ENCODE measurements around the gene PRKCZ.

PRKCZ gene

GRCh38 chr1:2067981-2068380, 17.8 kb downstream of the PRKCZ start:
- Histone ChIP-seq H2BK12ac (ENCODE audit: low read length) (no peak overlapping the region), H2BK5ac (ENCODE audit: low read length) (no peak overlapping the region), H2AK5ac (ENCODE audit: low read depth, low read length) (no peak overlapping the region), H2BK15ac (ENCODE audit: low read length) (no peak overlapping the region), H3K27ac (replicated peaks; ENCODE audit: low read length) (no peak overlapping the region), H3K4me2 (ENCODE audit: insufficient read depth, low read length, poor library complexity, severe bottlenecking) (no peak overlapping the region), H2AFZ (ENCODE audit: low read length) (no peak overlapping the region), H3K36me3 (replicated peaks in 1 of 2; ENCODE audit: control insufficient read depth in 2 of 2, insufficient read depth in 2 of 2, low read length in 2 of 2) (peaks cover 0 to 2% of the 10 kb centered on the region in 2 donors), H3K4me3 (ENCODE audit: low read length in 2 of 2) (no peak overlapping the region), H3K9me3 (replicated peaks in 1 of 2; ENCODE audit: control insufficient read depth in 2 of 2, insufficient read depth in 1 of 2, low read depth in 1 of 2, low read length in 2 of 2) (peaks cover 3 to 8% of the 10 kb centered on the region in 2 donors), H3K4ac (ENCODE audit: low read length) (no peak overlapping the region), H3K79me1 (ENCODE audit: low read depth, low read length) (peaks cover 9% of the 10 kb centered on the region), H4K8ac (ENCODE audit: low read depth, low read length) (no peak overlapping the region), H3K18ac (ENCODE audit: low read length) (no peak overlapping the region), H2BK120ac (ENCODE audit: low read depth, low read length) (no peak overlapping the region), H3K27me3 (ENCODE audit: control insufficient read depth in 3 of 3, insufficient read depth in 3 of 3, low read depth in 1 of 3, low read length in 3 of 3) (peaks cover 0 to 23% (median 0%) of the 10 kb centered on the region in 3 experiments), H3K9ac (ENCODE audit: low read depth, low read length, poor library complexity) (peak overlapping the region; percentile 72), H4K91ac (ENCODE audit: low read depth, low read length, poor library complexity) (no peak overlapping the region), H3K14ac (ENCODE audit: low read length) (peak overlapping the region; percentile 23), H3K23ac (ENCODE audit: low read depth, low read length, poor library complexity) (peak overlapping the region; percentile 48), H3K4me1 (ENCODE audit: control insufficient read depth in 2 of 2, insufficient read depth in 1 of 2, low read depth in 1 of 2, low read length in 2 of 2) (peaks cover 0 to 5% of the 10 kb centered on the region in 2 donors)
- no CpG with 5 or more reads among the region's 17 CpGs for WGBS, 2 donors (ENCODE audit: extremely low coverage in 2 of 2, insufficient read length in 2 of 2, insufficient replicate concordance in 1 of 2)
- no peak for DNase-seq (ENCODE audit: low spot score)

GRCh38 chr1:2068951-2069350, 18.7 kb downstream of the PRKCZ start:
- Histone ChIP-seq H2BK12ac (ENCODE audit: low read length) (no peak overlapping the region), H2AFZ (ENCODE audit: low read length) (no peak overlapping the region), H3K36me3 (replicated peaks in 1 of 2; ENCODE audit: control insufficient read depth in 2 of 2, insufficient read depth in 2 of 2, low read length in 2 of 2) (peaks cover 0 to 2% of the 10 kb centered on the region in 2 donors), H3K27ac (replicated peaks; ENCODE audit: low read length) (no peak overlapping the region), H3K9me3 (replicated peaks in 1 of 2; ENCODE audit: control insufficient read depth in 2 of 2, insufficient read depth in 1 of 2, low read depth in 1 of 2, low read length in 2 of 2) (peaks cover 3 to 8% of the 10 kb centered on the region in 2 donors), H2BK120ac (ENCODE audit: low read depth, low read length) (no peak overlapping the region), H3K23ac (ENCODE audit: low read depth, low read length, poor library complexity) (no peak overlapping the region), H3K9ac (ENCODE audit: low read depth, low read length, poor library complexity) (no peak overlapping the region), H3K27me3 (ENCODE audit: control insufficient read depth in 3 of 3, insufficient read depth in 3 of 3, low read depth in 1 of 3, low read length in 3 of 3) (peaks cover 0 to 31% (median 0%) of the 10 kb centered on the region in 3 experiments), H3K79me1 (ENCODE audit: low read depth, low read length) (peaks cover 9% of the 10 kb centered on the region), H3K4me3 (ENCODE audit: low read length in 2 of 2) (peak overlapping the region in 1 of 2 donors; percentile 13), H3K14ac (ENCODE audit: low read length) (no peak overlapping the region), H2BK5ac (ENCODE audit: low read length) (no peak overlapping the region), H2BK15ac (ENCODE audit: low read length) (no peak overlapping the region), H3K4ac (ENCODE audit: low read length) (no peak overlapping the region), H4K91ac (ENCODE audit: low read depth, low read length, poor library complexity) (no peak overlapping the region), H3K18ac (ENCODE audit: low read length) (no peak overlapping the region), H3K4me2 (ENCODE audit: insufficient read depth, low read length, poor library complexity, severe bottlenecking) (no peak overlapping the region), H3K4me1 (ENCODE audit: control insufficient read depth in 2 of 2, insufficient read depth in 1 of 2, low read depth in 1 of 2, low read length in 2 of 2) (peaks cover 7 to 13% of the 10 kb centered on the region in 2 donors), H4K8ac (ENCODE audit: low read depth, low read length) (no peak overlapping the region), H2AK5ac (ENCODE audit: low read depth, low read length) (no peak overlapping the region)
- no peak for DNase-seq (ENCODE audit: low spot score)
- no CpG with 5 or more reads among the region's 19 CpGs for WGBS, 2 donors (ENCODE audit: extremely low coverage in 2 of 2, insufficient read length in 2 of 2, insufficient replicate concordance in 1 of 2)

GRCh38 chr1:2070016-2070415, 19.8 kb downstream of the PRKCZ start:
- Histone ChIP-seq H3K4me3 (ENCODE audit: low read length in 2 of 2) (no peak overlapping the region), H4K8ac (ENCODE audit: low read depth, low read length) (no peak overlapping the region), H3K4me1 (ENCODE audit: control insufficient read depth in 2 of 2, insufficient read depth in 1 of 2, low read depth in 1 of 2, low read length in 2 of 2) (peaks cover 11 to 21% of the 10 kb centered on the region in 2 donors), H3K9me3 (replicated peaks in 1 of 2; ENCODE audit: control insufficient read depth in 2 of 2, insufficient read depth in 1 of 2, low read depth in 1 of 2, low read length in 2 of 2) (no peaks in the 10 kb centered on the region), H3K36me3 (replicated peaks in 1 of 2; ENCODE audit: control insufficient read depth in 2 of 2, insufficient read depth in 2 of 2, low read length in 2 of 2) (peaks cover 0 to 2% of the 10 kb centered on the region in 2 donors), H3K14ac (ENCODE audit: low read length) (no peak overlapping the region), H2BK12ac (ENCODE audit: low read length) (no peak overlapping the region), H3K27me3 (ENCODE audit: control insufficient read depth in 3 of 3, insufficient read depth in 3 of 3, low read depth in 1 of 3, low read length in 3 of 3) (peaks cover 0 to 41% (median 0%) of the 10 kb centered on the region in 3 experiments), H3K23ac (ENCODE audit: low read depth, low read length, poor library complexity) (no peak overlapping the region), H3K9ac (ENCODE audit: low read depth, low read length, poor library complexity) (no peak overlapping the region), H3K27ac (replicated peaks; ENCODE audit: low read length) (no peak overlapping the region), H4K91ac (ENCODE audit: low read depth, low read length, poor library complexity) (no peak overlapping the region), H3K4me2 (ENCODE audit: insufficient read depth, low read length, poor library complexity, severe bottlenecking) (no peak overlapping the region), H2AK5ac (ENCODE audit: low read depth, low read length) (no peak overlapping the region), H3K4ac (ENCODE audit: low read length) (no peak overlapping the region), H3K18ac (ENCODE audit: low read length) (no peak overlapping the region), H2BK5ac (ENCODE audit: low read length) (no peak overlapping the region), H2AFZ (ENCODE audit: low read length) (no peak overlapping the region), H3K79me1 (ENCODE audit: low read depth, low read length) (peaks cover 14% of the 10 kb centered on the region), H2BK15ac (ENCODE audit: low read length) (no peak overlapping the region), H2BK120ac (ENCODE audit: low read depth, low read length) (no peak overlapping the region)
- no CpG with 5 or more reads among the region's 11 CpGs for WGBS, 2 donors (ENCODE audit: extremely low coverage in 2 of 2, insufficient read length in 2 of 2, insufficient replicate concordance in 1 of 2)
- DNase-seq (ENCODE audit: low spot score): no peak

- Histone ChIP-seq H3K27me3 (ENCODE audit: control insufficient read depth in 3 of 3, insufficient read depth in 3 of 3, low read depth in 1 of 3, low read length in 3 of 3) (peaks cover 0 to 51% (median 0%) of the 10 kb centered on the region in 3 experiments), H2BK5ac (ENCODE audit: low read length) (no peak overlapping the region)
- WGBS, 2 donors (ENCODE audit: extremely low coverage in 2 of 2, insufficient read length in 2 of 2, insufficient replicate concordance in 1 of 2): no CpG with 5 or more reads among the region's 36 CpGs
These were observed 20.8 kb downstream of the PRKCZ start for GRCh38 chr1:2070800-2071530.

More at GRCh38 chr1:2070800-2071530, 20.8 kb downstream of the PRKCZ start:
- no peak for DNase-seq (ENCODE audit: low spot score)
- Histone ChIP-seq H3K18ac (ENCODE audit: low read length) (peak overlapping the region; percentile 38), H3K36me3 (replicated peaks in 1 of 2; ENCODE audit: control insufficient read depth in 2 of 2, insufficient read depth in 2 of 2, low read length in 2 of 2) (peaks cover 0 to 2% of the 10 kb centered on the region in 2 donors), H2AFZ (ENCODE audit: low read length) (no peak overlapping the region), H3K4me3 (ENCODE audit: low read length in 2 of 2) (no peak overlapping the region), H4K91ac (ENCODE audit: low read depth, low read length, poor library complexity) (no peak overlapping the region), H2BK120ac (ENCODE audit: low read depth, low read length) (no peak overlapping the region), H2BK15ac (ENCODE audit: low read length) (no peak overlapping the region), H3K4me1 (ENCODE audit: control insufficient read depth in 2 of 2, insufficient read depth in 1 of 2, low read depth in 1 of 2, low read length in 2 of 2) (peaks cover 11 to 25% of the 10 kb centered on the region in 2 donors), H3K27ac (replicated peaks; ENCODE audit: low read length) (no peak overlapping the region), H3K14ac (ENCODE audit: low read length) (no peak overlapping the region), H3K23ac (ENCODE audit: low read depth, low read length, poor library complexity) (peak overlapping the region; percentile 85), H3K9ac (ENCODE audit: low read depth, low read length, poor library complexity) (no peak overlapping the region), H2AK5ac (ENCODE audit: low read depth, low read length) (no peak overlapping the region), H3K79me1 (ENCODE audit: low read depth, low read length) (peaks cover 17% of the 10 kb centered on the region), H4K8ac (ENCODE audit: low read depth, low read length) (no peak overlapping the region), H3K4ac (ENCODE audit: low read length) (no peak overlapping the region), H3K4me2 (ENCODE audit: insufficient read depth, low read length, poor library complexity, severe bottlenecking) (no peak overlapping the region), H3K9me3 (replicated peaks in 1 of 2; ENCODE audit: control insufficient read depth in 2 of 2, insufficient read depth in 1 of 2, low read depth in 1 of 2, low read length in 2 of 2) (no peaks in the 10 kb centered on the region), H2BK12ac (ENCODE audit: low read length) (no peak overlapping the region)

Data from neuronal stem cell (in vitro differentiated cells).